Right lobe of liver (tissue), 4 donors: ENCODE results near the gene SRSF9.

Experiments used
- CTCF ChIP-seq, 4 donors: fragments of 200-600 bp in 3 of 4; fragments of 450-650 bp in 1 of 4; IDR thresholded peaks; one replicate each; pipeline versions ENCODE4 v1.5.1 to v1.8.0; 2016 to 2022; ENCODE audit warnings: antibody characterized with exemption in 4 of 4, mild to moderate bottlenecking in 2 of 4
- POLR2A ChIP-seq: fragments of 450-650 bp; IDR thresholded peaks from one replicate; pipeline ENCODE4 v1.6.1; 2017; ENCODE audit warnings: antibody characterized with exemption, mild to moderate bottlenecking
- donor health status: DM: no; HTN: no; CAD: no.
- donor health status: DM: no; HTN: no; CAD: no.
- donor health status: DM: no; HTN: yes; CAD: no.

- TF ChIP-seq CTCF (IDR thresholded peaks at IDR 0.05): no peak
- no peak for TF ChIP-seq POLR2A
These were observed 29.4 kb upstream of the SRSF9 start for GRCh38 chr12:120498870-120499515.
